ENCODE data around the gene TMEM117. TPM values are rescaled to one million over a fixed set of nuclear protein-coding genes. Genes with fewer than 3 reads are reported as not detected.
"Not testable (repeated sequence)": the region's sequence is repeated elsewhere in the genome, so short reads cannot be mapped to it uniquely, and the experiment has no call there.

The TMEM117 gene
- total RNA-seq, 1 experiment from 2014 or later: 1.1 TPM

DNA sequence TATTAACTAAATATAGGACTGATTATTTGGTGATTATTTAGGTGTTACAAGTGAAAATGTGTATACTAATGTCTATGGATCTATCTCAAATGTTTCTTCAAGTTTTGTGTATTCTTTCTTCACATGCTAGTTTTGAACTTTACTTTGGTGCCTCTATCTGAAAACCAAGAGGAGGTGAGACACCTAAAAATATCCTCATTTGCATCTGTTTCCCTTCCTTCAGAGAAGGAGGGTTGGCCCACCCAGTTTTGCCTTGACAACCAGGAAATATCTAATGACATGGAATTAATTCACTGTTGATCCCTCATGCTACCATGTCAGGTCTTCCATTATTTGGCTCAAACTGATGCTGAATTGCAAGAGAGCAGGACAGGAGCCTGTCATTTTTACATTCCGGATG, 539.8 kb downstream of the TMEM117 start:
- no peaks in the 10 kb centered on the region for H3K4me1 Mint-ChIP-seq (ENCODE audit: low read depth, unreplicated experiment)
- CTCF ChIA-PET: no interaction called here
- H3K36me3 Mint-ChIP-seq (ENCODE audit: insufficient read depth, unreplicated experiment): no peaks in the 10 kb centered on the region
- no peaks in the 10 kb centered on the region for H3K9me3 Mint-ChIP-seq (ENCODE audit: low read depth, unreplicated experiment)
- DNase-seq: no peak
- intact Hi-C loops (cut with micrococcal nuclease; ENCODE audit: unreplicated experiment): no loop called here
- H3K27ac Mint-ChIP-seq (ENCODE audit: unreplicated experiment): no peak overlapping the region
- H3K4me3 Mint-ChIP-seq (ENCODE audit: low read depth, unreplicated experiment): no peak overlapping the region
- no TSS peak for BruUV-seq (replicated peaks)
- H3K27me3 Mint-ChIP-seq (ENCODE audit: unreplicated experiment): no peaks in the 10 kb centered on the region
- TF ChIP-seq, protein P1, sequence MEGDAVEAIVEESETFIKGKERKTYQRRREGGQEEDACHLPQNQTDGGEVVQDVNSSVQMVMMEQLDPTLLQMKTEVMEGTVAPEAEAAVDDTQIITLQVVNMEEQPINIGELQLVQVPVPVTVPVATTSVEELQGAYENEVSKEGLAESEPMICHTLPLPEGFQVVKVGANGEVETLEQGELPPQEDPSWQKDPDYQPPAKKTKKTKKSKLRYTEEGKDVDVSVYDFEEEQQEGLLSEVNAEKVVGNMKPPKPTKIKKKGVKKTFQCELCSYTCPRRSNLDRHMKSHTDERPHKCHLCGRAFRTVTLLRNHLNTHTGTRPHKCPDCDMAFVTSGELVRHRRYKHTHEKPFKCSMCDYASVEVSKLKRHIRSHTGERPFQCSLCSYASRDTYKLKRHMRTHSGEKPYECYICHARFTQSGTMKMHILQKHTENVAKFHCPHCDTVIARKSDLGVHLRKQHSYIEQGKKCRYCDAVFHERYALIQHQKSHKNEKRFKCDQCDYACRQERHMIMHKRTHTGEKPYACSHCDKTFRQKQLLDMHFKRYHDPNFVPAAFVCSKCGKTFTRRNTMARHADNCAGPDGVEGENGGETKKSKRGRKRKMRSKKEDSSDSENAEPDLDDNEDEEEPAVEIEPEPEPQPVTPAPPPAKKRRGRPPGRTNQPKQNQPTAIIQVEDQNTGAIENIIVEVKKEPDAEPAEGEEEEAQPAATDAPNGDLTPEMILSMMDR (IDR thresholded peaks at IDR 0.05; ENCODE audit: unreplicated experiment): no peak

DNA sequence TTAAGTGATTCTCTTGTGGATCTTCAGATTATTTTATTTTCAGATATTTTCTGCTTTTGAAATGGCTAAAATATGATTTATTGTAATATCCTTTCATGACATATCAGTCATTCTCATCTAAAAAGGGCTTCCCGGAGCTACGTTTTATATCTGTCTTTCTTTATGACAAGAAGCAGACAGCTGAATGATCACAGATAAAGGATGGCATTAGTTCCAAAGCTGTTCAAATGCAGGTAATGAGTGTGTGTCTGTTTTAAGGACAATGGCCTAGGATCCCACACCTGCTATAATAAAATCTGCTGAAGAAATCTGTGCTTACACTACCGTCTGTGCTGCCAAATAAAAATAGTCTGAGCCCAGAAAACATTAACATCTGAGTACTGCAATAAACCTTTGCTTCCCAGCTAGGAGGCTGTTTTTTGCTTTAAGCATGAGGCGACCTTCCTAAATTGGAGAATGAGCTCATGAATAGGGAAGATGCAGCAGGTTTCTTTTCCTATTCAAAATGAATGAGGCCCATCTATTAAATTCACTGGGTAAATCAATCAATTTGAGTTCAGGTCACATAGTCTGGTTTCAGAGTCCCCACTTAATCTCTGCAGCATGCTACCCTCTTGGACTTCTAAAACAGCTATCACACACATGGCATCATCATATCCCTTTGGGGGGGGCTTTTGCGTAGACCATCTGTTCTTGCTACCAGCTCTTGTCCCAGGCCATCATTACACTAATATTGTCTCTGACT, 541.7 kb downstream of the TMEM117 start:
- intact Hi-C loops (cut with micrococcal nuclease; ENCODE audit: unreplicated experiment): no loop called here
- Mint-ChIP-seq H3K4me3 (ENCODE audit: low read depth, unreplicated experiment) (no peak overlapping the region), H3K9me3 (ENCODE audit: low read depth, unreplicated experiment) (no peaks in the 10 kb centered on the region), H3K36me3 (ENCODE audit: insufficient read depth, unreplicated experiment) (no peaks in the 10 kb centered on the region), H3K27me3 (ENCODE audit: unreplicated experiment) (no peaks in the 10 kb centered on the region), H3K27ac (ENCODE audit: unreplicated experiment) (no peak overlapping the region), H3K4me1 (ENCODE audit: low read depth, unreplicated experiment) (no peaks in the 10 kb centered on the region)
- TF ChIP-seq, protein P1 (IDR thresholded peaks at IDR 0.05; ENCODE audit: unreplicated experiment): no peak
- CTCF ChIA-PET: no interaction called here
- DNase-seq: no peak
- BruUV-seq (replicated peaks): no TSS peak

GRCh38 chr12:44379113-44379512, 543.2 kb downstream of the TMEM117 start:
- H3K27me3 Mint-ChIP-seq (ENCODE audit: unreplicated experiment); H3K4me1 Mint-ChIP-seq (ENCODE audit: low read depth, unreplicated experiment); intact Hi-C loops (cut with micrococcal nuclease; ENCODE audit: unreplicated experiment); H3K9me3 Mint-ChIP-seq (ENCODE audit: low read depth, unreplicated experiment); H3K27ac Mint-ChIP-seq (ENCODE audit: unreplicated experiment); DNase-seq; BruUV-seq (replicated peaks); H3K36me3 Mint-ChIP-seq (ENCODE audit: insufficient read depth, unreplicated experiment); H3K4me3 Mint-ChIP-seq (ENCODE audit: low read depth, unreplicated experiment): not testable (repeated sequence)
- CTCF ChIA-PET: interaction anchor here (1.2 kb wide), 1 partner anchor 18 kb away, joined by 3 read pairs; no protein-coding TSS in a partner anchor

DNA sequence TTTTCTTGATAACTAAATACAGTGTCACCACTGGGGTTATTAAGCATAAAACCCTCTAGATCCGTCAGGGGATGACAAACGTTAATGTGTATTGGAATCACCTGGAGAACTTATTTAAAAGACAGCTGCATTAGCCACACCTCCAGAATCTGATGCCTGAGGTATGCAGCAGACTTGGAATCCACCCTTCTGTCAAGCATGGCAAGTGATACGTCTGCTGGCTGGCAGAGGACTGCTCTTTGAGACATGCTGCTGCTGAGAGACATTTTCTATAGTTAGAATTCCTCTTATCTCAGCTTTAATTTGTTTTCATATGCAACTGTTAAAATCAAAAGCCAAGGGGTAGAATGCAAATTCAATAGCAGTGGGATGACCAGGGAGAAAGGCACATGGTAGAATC, 544.0 kb downstream of the TMEM117 start:
- no peak overlapping the region for H3K4me3 Mint-ChIP-seq (ENCODE audit: low read depth, unreplicated experiment)
- H3K36me3 Mint-ChIP-seq (ENCODE audit: insufficient read depth, unreplicated experiment): no peaks in the 10 kb centered on the region
- no peaks in the 10 kb centered on the region for H3K4me1 Mint-ChIP-seq (ENCODE audit: low read depth, unreplicated experiment)
- CTCF ChIA-PET: interaction anchor here (1.2 kb wide), 1 partner anchor 18 kb away, joined by 3 read pairs; no protein-coding TSS in a partner anchor
- H3K27ac Mint-ChIP-seq (ENCODE audit: unreplicated experiment): no peak overlapping the region
- BruUV-seq (replicated peaks): no TSS peak
- intact Hi-C loops (cut with micrococcal nuclease; ENCODE audit: unreplicated experiment): no loop called here
- no peaks in the 10 kb centered on the region for H3K9me3 Mint-ChIP-seq (ENCODE audit: low read depth, unreplicated experiment)
- H3K27me3 Mint-ChIP-seq (ENCODE audit: unreplicated experiment): no peaks in the 10 kb centered on the region
- TF ChIP-seq, protein P1 (IDR thresholded peaks at IDR 0.05; ENCODE audit: unreplicated experiment): no peak
- no peak for DNase-seq

- BruUV-seq (replicated peaks): no TSS peak
- DNase-seq: no peak
- no peak overlapping the region for H3K27ac Mint-ChIP-seq (ENCODE audit: unreplicated experiment)
- intact Hi-C loops (cut with micrococcal nuclease; ENCODE audit: unreplicated experiment): no loop called here
- no peaks in the 10 kb centered on the region for H3K36me3 Mint-ChIP-seq (ENCODE audit: insufficient read depth, unreplicated experiment)
- TF ChIP-seq, protein P1 (IDR thresholded peaks at IDR 0.05; ENCODE audit: unreplicated experiment): no peak
- H3K4me3 Mint-ChIP-seq (ENCODE audit: low read depth, unreplicated experiment): no peak overlapping the region
- CTCF ChIA-PET: no interaction called here
- H3K9me3 Mint-ChIP-seq (ENCODE audit: low read depth, unreplicated experiment): no peaks in the 10 kb centered on the region
- no peaks in the 10 kb centered on the region for H3K27me3 Mint-ChIP-seq (ENCODE audit: unreplicated experiment)
- no peaks in the 10 kb centered on the region for H3K4me1 Mint-ChIP-seq (ENCODE audit: low read depth, unreplicated experiment)
Observed at GRCh38 chr12:44380861-44381260, 545.0 kb downstream of the TMEM117 start.
